ENCODE data around the gene EFHD1. TPM values are rescaled to one million over a fixed set of nuclear protein-coding genes. Genes with fewer than 3 reads are reported as not detected.

EFHD1 gene
- total RNA-seq, 1 donor from 2014 or later: not detected

- H3K27ac Mint-ChIP-seq: no peak overlapping the region
- DNase-seq (no peak), ATAC-seq (ENCODE audit: low read depth) (no peak)
- no peak for TF ChIP-seq CTCF (IDR thresholded peaks at IDR 0.05)
- H3K36me3 Mint-ChIP-seq (ENCODE audit: low read depth): no peaks in the 10 kb centered on the region
- H3K27me3 Mint-ChIP-seq: peaks cover 2% of the 10 kb centered on the region
- POLR2A ChIA-PET: no interaction called here
- CTCF ChIA-PET: interaction anchor here (1.2 kb wide), 1 partner anchor 23 kb away, joined by 4 read pairs; the partner anchor contains the start of gene EFHD1
- intact Hi-C loops (cut with micrococcal nuclease): no loop called here
- peaks cover 8% of the 10 kb centered on the region for H3K4me1 Mint-ChIP-seq
- H3K9me3 Mint-ChIP-seq: no peaks in the 10 kb centered on the region
- no peak overlapping the region for H3K4me3 Mint-ChIP-seq
Measured at GRCh38 chr2:232610081-232610480, 23.3 kb upstream of the EFHD1 start.

- TF ChIP-seq CTCF (IDR thresholded peaks at IDR 0.05): no peak
Measured at GRCh38 chr2:232611061-232611460, 22.3 kb upstream of the EFHD1 start.

GRCh38 chr2:232611559-232612218 lies 21.7 kb upstream of the EFHD1 start:
- no peaks in the 10 kb centered on the region for H3K27me3 Mint-ChIP-seq
- no peak overlapping the region for H3K4me3 Mint-ChIP-seq
- H3K27ac Mint-ChIP-seq: no peak overlapping the region
- ChIA-PET CTCF (interaction anchor here (0.6 to 1.2 kb wide), 3 partner anchors 22 to 708 kb away, joined by 3 to 4 read pairs (median 3); partner anchors contain the start of gene EFHD1), POLR2A (no interaction called here)
- H3K4me1 Mint-ChIP-seq: no peaks in the 10 kb centered on the region
- no peak for TF ChIP-seq CTCF (IDR thresholded peaks at IDR 0.05)
- H3K9me3 Mint-ChIP-seq: no peaks in the 10 kb centered on the region
- DNase-seq (peak; percentile 56), ATAC-seq (ENCODE audit: low read depth) (peak; percentile 57)
- H3K36me3 Mint-ChIP-seq (ENCODE audit: low read depth): no peaks in the 10 kb centered on the region
- intact Hi-C loops (cut with micrococcal nuclease): no loop called here

More at GRCh38 chr2:232611061-232611460, 22.3 kb upstream of the EFHD1 start:
- Mint-ChIP-seq H3K27me3 (no peaks in the 10 kb centered on the region), H3K9me3 (no peaks in the 10 kb centered on the region), H3K27ac (no peak overlapping the region), H3K36me3 (ENCODE audit: low read depth) (no peaks in the 10 kb centered on the region), H3K4me1 (peaks cover 2% of the 10 kb centered on the region), H3K4me3 (no peak overlapping the region)
- ATAC-seq (ENCODE audit: low read depth): no peak
- ChIA-PET CTCF (interaction anchor here (1.2 kb wide), 1 partner anchor 22 kb away, joined by 4 read pairs; the partner anchor contains the start of gene EFHD1), POLR2A (no interaction called here)
- intact Hi-C loops (cut with micrococcal nuclease): no loop called here
- DNase-seq: no peak

GRCh38 chr2:232613538-232614134 lies 19.8 kb upstream of the EFHD1 start:
- Mint-ChIP-seq H3K4me1 (no peaks in the 10 kb centered on the region), H3K9me3 (no peaks in the 10 kb centered on the region), H3K27ac (no peak overlapping the region), H3K27me3 (no peaks in the 10 kb centered on the region), H3K36me3 (ENCODE audit: low read depth) (no peaks in the 10 kb centered on the region), H3K4me3 (no peak overlapping the region)
- ChIA-PET POLR2A (no interaction called here), CTCF (no interaction called here)
- ATAC-seq (ENCODE audit: low read depth) (no peak), DNase-seq (no peak)
- intact Hi-C loops (cut with micrococcal nuclease): no loop called here
- TF ChIP-seq CTCF (IDR thresholded peaks at IDR 0.05): no peak

GRCh38 chr2:232615339-232615738 lies 18.1 kb upstream of the EFHD1 start:
- ChIA-PET CTCF (no interaction called here), POLR2A (no interaction called here)
- Mint-ChIP-seq H3K4me1 (no peaks in the 10 kb centered on the region), H3K4me3 (no peak overlapping the region), H3K36me3 (ENCODE audit: low read depth) (no peaks in the 10 kb centered on the region), H3K27ac (no peak overlapping the region), H3K9me3 (no peaks in the 10 kb centered on the region), H3K27me3 (no peaks in the 10 kb centered on the region)
- DNase-seq (no peak), ATAC-seq (ENCODE audit: low read depth) (no peak)
- TF ChIP-seq CTCF (IDR thresholded peaks at IDR 0.05): no peak
- intact Hi-C loops (cut with micrococcal nuclease): no loop called here

Data from activated B cell treated with CpG ODN at 0.5 μM for 24 hours (primary cell).